HepG2 (cell line): ENCODE data around the gene PDIA5. TPM values are rescaled to one million over a fixed set of nuclear protein-coding genes. Genes with fewer than 3 reads are reported as not detected.

Source experiments
- ATAC-seq: fragments of 200-7000 bp; cut with Tn5 transposase; 3 replicates; pipeline ENCODE4 v1.9.1; 2020; ENCODE audit warnings: mild to moderate bottlenecking, moderate library complexity
- BruUV-seq: library from RNA; stranded (reverse); fragments of 400-500 nt; replicated peaks from 2 replicates; lab custom pipeline; 2021; lab: Mats Ljungman, UMichigan
- CTCF ChIA-PET: fragments of 300-600 bp; formaldehyde crosslinking; extraction: SDS; loops from one replicate; lab custom pipeline; 2021; ENCODE audit warnings: low total read pairs, inconsistent platforms, low intra/inter-chr PET ratio; lab: Yijun Ruan, JAX
- POLR2A ChIA-PET: fragments of 350-600 bp; sonication (Branson Sonifier 250); formaldehyde crosslinking; loops from one replicate; lab custom pipeline; 2020; ENCODE audit warnings: antibody characterized with exemption, inconsistent platforms; lab: Yijun Ruan, JAX
- DNase-seq: peaks from one replicate; pipeline ENCODE4 v3.0.0-alpha.2; 2015; ENCODE audit warnings: low spot score
- FAIRE-seq: peaks from 3 replicates; lab custom pipeline; 2011; peaks lifted over from hg19 to GRCh38; lab: Jason Lieb, UNC
- H2AFZ ChIP-seq: one replicate; pipeline ENCODE4 v1.6.1; 2011; ENCODE audit warnings: low read length, inconsistent platforms
- H3K27ac ChIP-seq: fragments of 300-600 bp; 3 replicates; pipeline ENCODE4 v1.8.0; 2011; ENCODE audit warnings: mixed run types, mild to moderate bottlenecking, mixed read lengths, low read length, inconsistent platforms; ENCODE audit not compliant: insufficient read depth; ENCODE audit errors: extremely low read length
- H3K27me3 ChIP-seq, 2 experiments: fragments of 200-600 bp in 1 of 2; 2 replicates in 1 of 2; 3 replicates in 1 of 2; pipeline versions ENCODE4 v1.6.0 to v1.8.0; 2011; ENCODE audit warnings: low read length in 2 of 2, mild to moderate bottlenecking in 2 of 2, moderate library complexity in 2 of 2, inconsistent platforms in 1 of 2; ENCODE audit not compliant: insufficient read depth in 2 of 2, control insufficient read depth in 1 of 2
- H3K36me3 ChIP-seq, 2 experiments: fragments of 200-600 bp in 1 of 2; replicated peaks in 1 of 2; 2 replicates in 1 of 2; 3 replicates in 1 of 2; pipeline versions ENCODE4 v1.5.1 to v1.8.0; 2011; ENCODE audit warnings: low read length in 2 of 2, inconsistent platforms in 1 of 2; ENCODE audit not compliant: insufficient read depth in 2 of 2, control insufficient read depth in 1 of 2
- H3K4me1 ChIP-seq: 2 replicates; pipeline ENCODE4 v1.5.1; 2012; ENCODE audit warnings: low read length, inconsistent platforms; ENCODE audit not compliant: insufficient read depth
- H3K4me2 ChIP-seq: 2 replicates; pipeline ENCODE4 v1.6.0; 2011; ENCODE audit warnings: low read depth, low read length, inconsistent platforms
- H3K4me3 ChIP-seq, 3 experiments: fragments of 200-600 bp in 1 of 3; sonication (generic), shearing (Covaris generic) in 1 of 3; replicated peaks in 1 of 3; 2 replicates each; pipeline ENCODE4 v1.5.1; 2011 to 2016; ENCODE audit warnings: low read length in 3 of 3, inconsistent platforms in 2 of 3, low read depth in 2 of 3, mild to moderate bottlenecking in 2 of 3, control low read depth in 1 of 3, mixed read lengths in 1 of 3; ENCODE audit not compliant: insufficient read depth in 1 of 3
- H3K79me2 ChIP-seq: one replicate; pipeline ENCODE4 v1.6.1; 2011; ENCODE audit warnings: low read length, inconsistent platforms; ENCODE audit not compliant: insufficient read depth
- H3K9ac ChIP-seq: 2 replicates; pipeline ENCODE4 v1.6.0; 2011; ENCODE audit warnings: mild to moderate bottlenecking, low read depth, low read length, inconsistent platforms; ENCODE audit not compliant: insufficient read depth
- H3K9me3 ChIP-seq: 2 replicates; pipeline ENCODE4 v1.5.1; 2012; ENCODE audit warnings: mild to moderate bottlenecking, low read length
- H4K20me1 ChIP-seq: 2 replicates; pipeline ENCODE4 v1.6.0; 2011; ENCODE audit warnings: inconsistent platforms, mild to moderate bottlenecking, low read length, moderate library complexity; ENCODE audit not compliant: insufficient read depth
- ZFP41 ChIP-seq: sonication (generic); formaldehyde crosslinking; IDR thresholded peaks from 2 replicates; pipeline ENCODE4 v1.4.0; 2020; ENCODE audit warnings: mild to moderate bottlenecking, missing genetic modification reagents, borderline replicate concordance
- ZFP90 ChIP-seq: sonication (generic); formaldehyde crosslinking; IDR thresholded peaks from 2 replicates; pipeline ENCODE4 v1.8.0; 2022; ENCODE audit warnings: missing genetic modification reagents, mild to moderate bottlenecking, inconsistent platforms, borderline replicate concordance
- ZNF629 ChIP-seq: sonication (generic); formaldehyde crosslinking; conservative IDR thresholded peaks from 2 replicates; pipeline ENCODE4 v1.5.0; 2020; ENCODE audit warnings: missing genetic modification reagents
- WGBS: methylation state at CpG from one replicate; pipeline ENCODE4 v1.1.6; 2017; ENCODE audit warnings: low lambda C conversion rate; 5-methylcytosine and 5-hydroxymethylcytosine counted together
- in situ Hi-C: cut with HindIII; loops from 2 replicates; pipeline ENCODE4 v1.10.0; 2017; ENCODE audit warnings: low pct_unique_long_range_greater_than_20kb; ENCODE audit not compliant: extremely low pct_ligation_motif_present
- intact Hi-C: fragments of 100-400 bp; cut with micrococcal nuclease; formaldehyde crosslinking; loops from one replicate; pipeline ENCODE4 v1.10.0; 2022; ENCODE audit not compliant: unreplicated experiment
- polyA plus RNA-seq, 8 experiments: library from polyadenylated mRNA; depleted of rRNA in 3 of 8; stranded (reverse) in 7 of 8; unstranded in 1 of 8; fragments of >200 nt; fragmentation: Illumina TruSeq in 4 of 8; extraction: Trizol in 4 of 8; gene quantifications; 2 replicates each; pipeline versions ENCODE4 v1.2.1 to v1.2.3, GENCODE V29; 2011 to 2016; ENCODE audit warnings: low read depth in 4 of 8, missing spikeins in 1 of 8, mixed read lengths in 1 of 8; ENCODE audit not compliant: insufficient read depth in 1 of 8
- total RNA-seq, 5 experiments: library from RNA; depleted of rRNA; stranded (reverse); fragments of >200 nt; fragmentation: Illumina TruSeq; extraction: Trizol; gene quantifications; 2 replicates each; pipeline ENCODE4 v1.2.3, GENCODE V29; 2016; ENCODE audit warnings: low read depth in 1 of 5

The PDIA5 gene
- total and polyA plus RNA-seq, 2 of the 13 experiments (the other 11 are each of a cell fraction or from before 2014, with no cell fraction given), result 51.3 to 74.3 TPM

GRCh38 chr3:123076112-123076495 lies 9.3 kb downstream of the PDIA5 start:
- Histone ChIP-seq H3K27ac (no peak overlapping the region), H2AFZ (no peak overlapping the region), H3K4me3 (no peak overlapping the region), H3K79me2 (peaks cover 95% of the 10 kb centered on the region), H3K9ac (no peak overlapping the region), H3K9me3 (no peaks in the 10 kb centered on the region), H3K4me2 (no peak overlapping the region), H3K4me1 (peaks cover 44% of the 10 kb centered on the region), H3K27me3 (no peaks in the 10 kb centered on the region), H4K20me1 (peaks cover 70% of the 10 kb centered on the region), H3K36me3 (peaks cover 1 to 11% of the 10 kb centered on the region in 2 experiments; a peak in 4 of 5 replicates)
- DNase-seq (no peak), ATAC-seq (no peak), FAIRE-seq (no peak)
- ChIA-PET POLR2A (interaction anchor here (0.7 kb wide), 1 partner anchor 9 kb away, joined by 4 read pairs; no protein-coding TSS in a partner anchor), CTCF (no interaction called here)
- TF ChIP-seq ZFP90 (CRISPR knock-in tag), result no peak
- peak; percentile 90 for TF ChIP-seq ZNF629 (CRISPR knock-in tag)
- BruUV-seq, result no TSS peak
- in situ Hi-C loops, result no loop called here
- intact Hi-C loops, result no loop called here
- 85% methylated on average over 2 of the region's 4 CpGs for WGBS

GRCh38 chr3:123076496-123077418 lies 9.9 kb downstream of the PDIA5 start:
- peaks cover 45% of the 10 kb centered on the region for H3K4me1 ChIP-seq
- intact Hi-C loops, result no loop called here
- DNase-seq, result no peak
- no peak for ATAC-seq
- 90% methylated on average over 6 of the region's 6 CpGs for WGBS
- CTCF ChIA-PET, result no interaction called here
- TF ChIP-seq ZNF629 (CRISPR knock-in tag) (peak; percentile 69), ZFP41 (no peak)
- peaks cover 69% of the 10 kb centered on the region for H4K20me1 ChIP-seq
- no peaks in the 10 kb centered on the region for H3K27me3 ChIP-seq
- BruUV-seq, result no TSS peak
- H3K36me3 ChIP-seq, result peaks cover 1 to 11% of the 10 kb centered on the region in 2 experiments; a peak in 4 of 5 replicates
- no peak overlapping the region for H3K4me2 ChIP-seq
- H3K79me2 ChIP-seq, result peaks cover 95% of the 10 kb centered on the region
- H2AFZ ChIP-seq, result no peak overlapping the region
- POLR2A ChIA-PET, result interaction anchor here (0.7 kb wide), 1 partner anchor 9 kb away, joined by 4 read pairs; no protein-coding TSS in a partner anchor
- H3K4me3 ChIP-seq, result no peak overlapping the region
- in situ Hi-C loops, result no loop called here
- no peaks in the 10 kb centered on the region for H3K9me3 ChIP-seq
- H3K9ac ChIP-seq, result no peak overlapping the region
- no peak for FAIRE-seq
- H3K27ac ChIP-seq, result no peak overlapping the region
